ENCODE measurements around the gene ATF2.

The ATF2 gene

DNA sequence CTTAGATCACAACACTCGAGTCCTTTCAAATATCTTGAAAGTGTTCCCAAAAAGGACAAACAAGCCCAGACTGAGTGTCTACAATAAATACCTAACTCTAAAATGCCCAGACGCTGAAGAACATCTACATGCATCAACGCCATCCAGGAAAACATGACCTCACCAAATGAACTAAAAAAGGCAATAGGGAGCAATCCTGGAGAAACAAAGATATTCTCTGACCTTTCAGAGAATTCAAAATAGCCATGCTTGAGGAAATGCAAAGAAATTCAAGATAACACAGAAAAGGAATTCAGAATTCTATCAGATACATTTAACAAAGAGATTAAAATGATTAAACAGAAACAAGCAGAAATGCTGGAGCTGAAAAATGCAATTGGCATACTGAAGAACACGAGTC lies 101.6 kb downstream of the ATF2 start:
- TF ChIP-seq, protein P1, sequence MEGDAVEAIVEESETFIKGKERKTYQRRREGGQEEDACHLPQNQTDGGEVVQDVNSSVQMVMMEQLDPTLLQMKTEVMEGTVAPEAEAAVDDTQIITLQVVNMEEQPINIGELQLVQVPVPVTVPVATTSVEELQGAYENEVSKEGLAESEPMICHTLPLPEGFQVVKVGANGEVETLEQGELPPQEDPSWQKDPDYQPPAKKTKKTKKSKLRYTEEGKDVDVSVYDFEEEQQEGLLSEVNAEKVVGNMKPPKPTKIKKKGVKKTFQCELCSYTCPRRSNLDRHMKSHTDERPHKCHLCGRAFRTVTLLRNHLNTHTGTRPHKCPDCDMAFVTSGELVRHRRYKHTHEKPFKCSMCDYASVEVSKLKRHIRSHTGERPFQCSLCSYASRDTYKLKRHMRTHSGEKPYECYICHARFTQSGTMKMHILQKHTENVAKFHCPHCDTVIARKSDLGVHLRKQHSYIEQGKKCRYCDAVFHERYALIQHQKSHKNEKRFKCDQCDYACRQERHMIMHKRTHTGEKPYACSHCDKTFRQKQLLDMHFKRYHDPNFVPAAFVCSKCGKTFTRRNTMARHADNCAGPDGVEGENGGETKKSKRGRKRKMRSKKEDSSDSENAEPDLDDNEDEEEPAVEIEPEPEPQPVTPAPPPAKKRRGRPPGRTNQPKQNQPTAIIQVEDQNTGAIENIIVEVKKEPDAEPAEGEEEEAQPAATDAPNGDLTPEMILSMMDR (IDR thresholded peaks at IDR 0.05; ENCODE audit: insufficient read depth, low read length, poor library complexity, severe bottlenecking): no peak
- no peak for TF ChIP-seq EZH2phosphoT487 (conservative IDR thresholded peaks at IDR 0.05; ENCODE audit: low read length)
- Histone ChIP-seq H3K27ac (ENCODE audit: low read depth, low read length) (no peak overlapping the region), H3F3A (ENCODE audit: insufficient read depth) (no peaks in the 10 kb centered on the region), H3K36me3 (ENCODE audit: low read length) (peaks cover 10% of the 10 kb centered on the region), H3K9ac (ENCODE audit: low read length) (no peak overlapping the region), H3K9me3 (ENCODE audit: insufficient read depth, low read length) (no peaks in the 10 kb centered on the region), H4K20me1 (ENCODE audit: low read depth, low read length) (no peaks in the 10 kb centered on the region), H3K4me2 (ENCODE audit: low read depth, low read length, poor library complexity, severe bottlenecking) (no peak overlapping the region), H2AFZ (ENCODE audit: low read depth, low read length, severe bottlenecking) (no peak overlapping the region), H3K27me3 (ENCODE audit: low read length) (no peaks in the 10 kb centered on the region), H3K79me2 (ENCODE audit: insufficient read depth, low read length) (no peaks in the 10 kb centered on the region), H3K4me3 (ENCODE audit: insufficient read depth, low read length, poor library complexity, severe bottlenecking) (no peak overlapping the region), H3K9me2 (replicated peaks; ENCODE audit: insufficient read depth, low read length) (no peaks in the 10 kb centered on the region)

DNA sequence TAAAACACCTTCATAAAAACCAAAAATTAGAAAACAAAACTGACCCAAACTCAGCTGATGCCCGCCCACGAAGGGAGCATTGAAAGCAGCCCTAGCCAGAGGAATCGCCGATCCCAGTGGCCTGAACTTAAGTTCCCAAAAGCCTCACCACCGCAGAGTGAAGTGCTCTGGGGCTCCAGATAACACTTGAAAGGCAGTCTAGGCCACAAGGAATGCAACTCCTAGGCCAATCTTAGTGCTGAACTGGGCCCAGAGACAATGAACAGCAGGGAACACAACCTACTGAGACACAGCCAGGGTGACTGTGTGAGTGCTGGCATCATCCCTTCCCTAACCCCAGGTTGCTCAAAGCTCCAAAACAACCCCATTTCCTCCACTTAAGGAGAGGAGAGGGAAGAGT lies 103.2 kb downstream of the ATF2 start:
- H3K9me2 ChIP-seq (replicated peaks; ENCODE audit: insufficient read depth, low read length): no peaks in the 10 kb centered on the region
- no peak overlapping the region for H3K4me2 ChIP-seq (ENCODE audit: low read depth, low read length, poor library complexity, severe bottlenecking)
- no peaks in the 10 kb centered on the region for H3K9me3 ChIP-seq (ENCODE audit: insufficient read depth, low read length)
- no peak overlapping the region for H3K27ac ChIP-seq (ENCODE audit: low read depth, low read length)
- TF ChIP-seq EZH2phosphoT487 (conservative IDR thresholded peaks at IDR 0.05; ENCODE audit: low read length): no peak
- TF ChIP-seq, protein P1 (IDR thresholded peaks at IDR 0.05; ENCODE audit: insufficient read depth, low read length, poor library complexity, severe bottlenecking): no peak
- no peak overlapping the region for H2AFZ ChIP-seq (ENCODE audit: low read depth, low read length, severe bottlenecking)
- H3K79me2 ChIP-seq (ENCODE audit: insufficient read depth, low read length): no peaks in the 10 kb centered on the region
- H3K9ac ChIP-seq (ENCODE audit: low read length): no peak overlapping the region
- no peaks in the 10 kb centered on the region for H4K20me1 ChIP-seq (ENCODE audit: low read depth, low read length)
- H3K27me3 ChIP-seq (ENCODE audit: low read length): no peaks in the 10 kb centered on the region
- H3F3A ChIP-seq (ENCODE audit: insufficient read depth): no peaks in the 10 kb centered on the region
- peaks cover 10% of the 10 kb centered on the region for H3K36me3 ChIP-seq (ENCODE audit: low read length)
- H3K4me3 ChIP-seq (ENCODE audit: insufficient read depth, low read length, poor library complexity, severe bottlenecking): no peak overlapping the region

DNA sequence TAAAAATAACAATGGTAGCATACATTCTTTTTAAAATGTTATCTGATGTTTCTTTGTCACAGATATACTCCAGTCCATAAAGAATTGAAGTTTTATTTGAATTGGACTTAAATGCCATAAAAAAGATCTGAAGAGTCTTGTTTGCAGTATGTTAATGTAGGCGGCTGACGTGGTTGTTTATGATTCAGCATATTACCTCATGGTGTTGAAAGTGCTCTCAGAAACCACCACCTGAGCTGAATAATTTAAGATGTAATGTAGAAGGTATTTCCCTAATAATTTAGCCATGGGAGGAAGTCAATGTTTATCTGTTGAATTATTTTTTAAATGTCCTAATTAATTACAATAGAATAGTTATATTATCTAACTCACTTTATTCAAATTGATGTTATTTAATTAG lies 104.3 kb downstream of the ATF2 start:
- Histone ChIP-seq H3F3A (ENCODE audit: insufficient read depth) (no peaks in the 10 kb centered on the region), H3K79me2 (ENCODE audit: insufficient read depth, low read length) (no peaks in the 10 kb centered on the region), H3K4me2 (ENCODE audit: low read depth, low read length, poor library complexity, severe bottlenecking) (no peak overlapping the region), H3K9me3 (ENCODE audit: insufficient read depth, low read length) (no peaks in the 10 kb centered on the region), H3K9ac (ENCODE audit: low read length) (no peak overlapping the region), H2AFZ (ENCODE audit: low read depth, low read length, severe bottlenecking) (no peak overlapping the region), H3K4me3 (ENCODE audit: insufficient read depth, low read length, poor library complexity, severe bottlenecking) (no peak overlapping the region), H3K27ac (ENCODE audit: low read depth, low read length) (no peak overlapping the region), H3K9me2 (replicated peaks; ENCODE audit: insufficient read depth, low read length) (no peaks in the 10 kb centered on the region), H3K27me3 (ENCODE audit: low read length) (no peaks in the 10 kb centered on the region), H3K36me3 (ENCODE audit: low read length) (peaks cover 10% of the 10 kb centered on the region), H4K20me1 (ENCODE audit: low read depth, low read length) (no peaks in the 10 kb centered on the region)
- no peak for TF ChIP-seq EZH2phosphoT487 (conservative IDR thresholded peaks at IDR 0.05; ENCODE audit: low read length)
- TF ChIP-seq, protein P1 (IDR thresholded peaks at IDR 0.05; ENCODE audit: insufficient read depth, low read length, poor library complexity, severe bottlenecking): no peak

Data from SU-DHL-6 (cell line).